ENCODE data around the gene GPR141.

GPR141 gene

DNA sequence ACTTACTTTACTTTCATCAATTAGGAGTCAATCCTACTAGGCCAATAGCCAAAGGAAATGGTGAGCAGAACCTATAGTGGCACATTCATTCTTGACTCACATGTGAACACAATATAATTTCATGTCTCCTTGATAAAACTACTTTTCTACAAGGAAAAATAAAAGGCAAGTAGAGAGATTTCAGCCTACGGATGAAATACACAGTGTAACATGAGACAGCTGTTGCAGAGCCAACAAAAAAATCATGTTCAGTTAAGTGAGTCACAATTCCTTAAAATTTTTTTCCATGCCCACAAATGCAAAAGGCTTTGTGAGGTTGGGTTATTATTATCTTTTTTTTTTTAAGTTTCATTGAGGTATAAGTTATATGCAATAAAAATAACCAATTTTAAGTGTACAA is 54.8 kb downstream of the GPR141 start:
- Histone ChIP-seq H3K9me3 (ENCODE audit: insufficient read depth, low read length) (no peaks in the 10 kb centered on the region), H4K20me1 (ENCODE audit: insufficient read depth, low read length) (no peaks in the 10 kb centered on the region), H3K79me2 (ENCODE audit: low read length) (no peaks in the 10 kb centered on the region), H3K27ac (ENCODE audit: low read length) (no peak overlapping the region), H3K9ac (ENCODE audit: low read length) (no peak overlapping the region), H2AFZ (ENCODE audit: low read depth, low read length) (no peak overlapping the region), H3K27me3 (ENCODE audit: low read depth, low read length) (no peaks in the 10 kb centered on the region), H3K4me2 (ENCODE audit: low read length) (no peak overlapping the region), H3K4me1 (ENCODE audit: low read length) (no peaks in the 10 kb centered on the region), H3K4me3 (ENCODE audit: low read length) (no peak overlapping the region), H3K36me3 (replicated peaks; ENCODE audit: low read depth, low read length) (no peaks in the 10 kb centered on the region)
- TF ChIP-seq, protein P1, sequence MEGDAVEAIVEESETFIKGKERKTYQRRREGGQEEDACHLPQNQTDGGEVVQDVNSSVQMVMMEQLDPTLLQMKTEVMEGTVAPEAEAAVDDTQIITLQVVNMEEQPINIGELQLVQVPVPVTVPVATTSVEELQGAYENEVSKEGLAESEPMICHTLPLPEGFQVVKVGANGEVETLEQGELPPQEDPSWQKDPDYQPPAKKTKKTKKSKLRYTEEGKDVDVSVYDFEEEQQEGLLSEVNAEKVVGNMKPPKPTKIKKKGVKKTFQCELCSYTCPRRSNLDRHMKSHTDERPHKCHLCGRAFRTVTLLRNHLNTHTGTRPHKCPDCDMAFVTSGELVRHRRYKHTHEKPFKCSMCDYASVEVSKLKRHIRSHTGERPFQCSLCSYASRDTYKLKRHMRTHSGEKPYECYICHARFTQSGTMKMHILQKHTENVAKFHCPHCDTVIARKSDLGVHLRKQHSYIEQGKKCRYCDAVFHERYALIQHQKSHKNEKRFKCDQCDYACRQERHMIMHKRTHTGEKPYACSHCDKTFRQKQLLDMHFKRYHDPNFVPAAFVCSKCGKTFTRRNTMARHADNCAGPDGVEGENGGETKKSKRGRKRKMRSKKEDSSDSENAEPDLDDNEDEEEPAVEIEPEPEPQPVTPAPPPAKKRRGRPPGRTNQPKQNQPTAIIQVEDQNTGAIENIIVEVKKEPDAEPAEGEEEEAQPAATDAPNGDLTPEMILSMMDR (IDR thresholded peaks at IDR 0.05; ENCODE audit: low read depth, low read length): no peak
- no peak for TF ChIP-seq EZH2phosphoT487 (IDR thresholded peaks at IDR 0.05; ENCODE audit: low read depth)

DNA sequence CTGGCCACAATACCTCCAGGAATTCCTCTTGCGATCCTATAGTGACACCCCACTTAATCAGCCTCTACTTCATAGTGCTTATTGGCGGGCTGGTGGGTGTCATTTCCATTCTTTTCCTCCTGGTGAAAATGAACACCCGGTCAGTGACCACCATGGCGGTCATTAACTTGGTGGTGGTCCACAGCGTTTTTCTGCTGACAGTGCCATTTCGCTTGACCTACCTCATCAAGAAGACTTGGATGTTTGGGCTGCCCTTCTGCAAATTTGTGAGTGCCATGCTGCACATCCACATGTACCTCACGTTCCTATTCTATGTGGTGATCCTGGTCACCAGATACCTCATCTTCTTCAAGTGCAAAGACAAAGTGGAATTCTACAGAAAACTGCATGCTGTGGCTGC is 56.8 kb downstream of the GPR141 start:
- no peaks in the 10 kb centered on the region for H3K9me3 ChIP-seq (ENCODE audit: insufficient read depth, low read length)
- no peak overlapping the region for H3K4me2 ChIP-seq (ENCODE audit: low read length)
- no peak overlapping the region for H3K9ac ChIP-seq (ENCODE audit: low read length)
- no peaks in the 10 kb centered on the region for H3K27me3 ChIP-seq (ENCODE audit: low read depth, low read length)
- no peak for TF ChIP-seq EZH2phosphoT487 (IDR thresholded peaks at IDR 0.05; ENCODE audit: low read depth)
- TF ChIP-seq, protein P1 (IDR thresholded peaks at IDR 0.05; ENCODE audit: low read depth, low read length): no peak
- H3K36me3 ChIP-seq (replicated peaks; ENCODE audit: low read depth, low read length): no peaks in the 10 kb centered on the region
- H3K4me1 ChIP-seq (ENCODE audit: low read length): no peaks in the 10 kb centered on the region
- no peak overlapping the region for H3K4me3 ChIP-seq (ENCODE audit: low read length)
- no peaks in the 10 kb centered on the region for H3K79me2 ChIP-seq (ENCODE audit: low read length)
- no peaks in the 10 kb centered on the region for H4K20me1 ChIP-seq (ENCODE audit: insufficient read depth, low read length)
- no peak overlapping the region for H3K27ac ChIP-seq (ENCODE audit: low read length)
- no peak overlapping the region for H2AFZ ChIP-seq (ENCODE audit: low read depth, low read length)

DNA sequence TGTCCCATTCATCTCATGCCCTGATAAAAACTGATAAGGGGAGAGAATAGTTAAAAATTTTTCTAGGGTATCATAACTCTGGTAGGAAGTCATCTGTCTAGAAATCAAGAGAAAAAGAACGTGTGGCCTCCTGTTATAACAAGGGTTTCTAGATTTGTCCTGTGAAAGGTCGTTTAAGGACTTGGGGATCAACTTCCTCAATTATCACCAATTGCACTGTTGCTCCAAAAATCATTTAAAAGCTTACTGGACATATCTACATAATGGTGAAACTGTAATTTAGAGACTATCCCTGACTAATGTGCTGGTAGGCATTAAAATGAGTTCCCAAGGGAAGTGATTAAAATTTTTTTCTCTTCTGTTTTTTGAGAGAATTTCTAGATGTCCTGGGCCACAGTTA is 58.2 kb downstream of the GPR141 start:
- Histone ChIP-seq H3K79me2 (ENCODE audit: low read length) (no peaks in the 10 kb centered on the region), H3K27me3 (ENCODE audit: low read depth, low read length) (no peaks in the 10 kb centered on the region), H3K9ac (ENCODE audit: low read length) (no peak overlapping the region), H3K36me3 (replicated peaks; ENCODE audit: low read depth, low read length) (no peaks in the 10 kb centered on the region), H2AFZ (ENCODE audit: low read depth, low read length) (no peak overlapping the region), H3K9me3 (ENCODE audit: insufficient read depth, low read length) (no peaks in the 10 kb centered on the region), H3K27ac (ENCODE audit: low read length) (no peak overlapping the region), H3K4me1 (ENCODE audit: low read length) (no peaks in the 10 kb centered on the region), H3K4me3 (ENCODE audit: low read length) (no peak overlapping the region), H3K4me2 (ENCODE audit: low read length) (no peak overlapping the region), H4K20me1 (ENCODE audit: insufficient read depth, low read length) (no peaks in the 10 kb centered on the region)
- TF ChIP-seq EZH2phosphoT487 (IDR thresholded peaks at IDR 0.05; ENCODE audit: low read depth): no peak
- TF ChIP-seq, protein P1 (IDR thresholded peaks at IDR 0.05; ENCODE audit: low read depth, low read length): no peak

DNA sequence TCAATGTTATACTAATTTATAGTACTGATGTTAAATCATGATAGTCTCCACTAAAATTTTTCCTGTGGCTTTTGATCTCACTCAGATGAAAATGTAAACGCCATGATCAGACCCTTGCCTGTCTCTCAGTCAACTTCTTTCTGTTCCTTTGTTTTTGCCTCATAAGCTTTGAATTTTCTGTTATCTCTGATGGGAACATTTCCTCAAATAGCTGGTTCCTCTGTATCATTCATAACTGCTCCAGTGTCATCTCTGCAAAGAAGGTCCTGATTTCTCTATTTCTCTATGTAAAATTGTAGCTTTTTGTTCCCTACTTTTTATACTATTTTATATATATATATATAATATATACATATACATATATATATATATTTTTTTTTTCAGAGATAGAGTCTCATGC is 67.5 kb downstream of the GPR141 start:
- TF ChIP-seq, protein P1 (IDR thresholded peaks at IDR 0.05; ENCODE audit: low read depth, low read length): no peak
- no peak for TF ChIP-seq EZH2phosphoT487 (IDR thresholded peaks at IDR 0.05; ENCODE audit: low read depth)
- Histone ChIP-seq H3K9me3 (ENCODE audit: insufficient read depth, low read length) (no peaks in the 10 kb centered on the region), H3K4me3 (ENCODE audit: low read length) (no peak overlapping the region), H3K4me1 (ENCODE audit: low read length) (peaks cover 4% of the 10 kb centered on the region; the same call in 1 of the 2 replicates), H3K79me2 (ENCODE audit: low read length) (no peaks in the 10 kb centered on the region), H3K27ac (ENCODE audit: low read length) (no peak overlapping the region), H3K36me3 (replicated peaks; ENCODE audit: low read depth, low read length) (no peaks in the 10 kb centered on the region), H3K27me3 (ENCODE audit: low read depth, low read length) (no peaks in the 10 kb centered on the region), H2AFZ (ENCODE audit: low read depth, low read length) (no peak overlapping the region), H3K4me2 (ENCODE audit: low read length) (0 out of 2 replicates have a peak overlapping the region, but pooled peaks have one; percentile 6), H3K9ac (ENCODE audit: low read length) (no peak overlapping the region), H4K20me1 (ENCODE audit: insufficient read depth, low read length) (no peaks in the 10 kb centered on the region)
